Bronchial epithelial cell (primary cell): ENCODE results near the gene CEP295NL. TPM values are rescaled to one million over a fixed set of nuclear protein-coding genes. Genes with fewer than 3 reads are reported as not detected.
A peak's percentile ranks its signal among the peaks of the same experiment; 100 is the strongest.

Experiments used
- DNase-seq: peaks from one replicate; pipeline ENCODE4 v3.0.0-alpha.2; 2010; ENCODE audit warnings: low read depth
- FAIRE-seq: peaks from 2 replicates; lab custom pipeline; 2011; peaks lifted over from hg19 to GRCh38; lab: Jason Lieb, UNC
- H3K27me3 ChIP-seq: 2 replicates; pipeline ENCODE4 v1.5.1; 2011; ENCODE audit warnings: low read length; ENCODE audit not compliant: control insufficient read depth, insufficient read depth
- H3K36me3 ChIP-seq: 2 replicates; pipeline ENCODE4 v1.5.1; 2011; ENCODE audit warnings: low read length; ENCODE audit not compliant: control insufficient read depth, insufficient read depth
- H3K4me3 ChIP-seq: 2 replicates; pipeline ENCODE4 v1.5.1; 2011; ENCODE audit warnings: mild to moderate bottlenecking, low read depth, low read length, control low read depth
- total RNA-seq: library from RNA; depleted of rRNA; stranded (reverse); fragments of >200 nt; gene quantifications from 2 replicates; pipeline ENCODE4 v1.2.1, GENCODE V29; 2014
- TF ChIP-seq, protein P1 (sequence below): IDR thresholded peaks from 2 replicates; pipeline ENCODE4 v1.5.1; 2011; ENCODE audit warnings: mild to moderate bottlenecking, moderate library complexity, low read length, control low read depth, inconsistent platforms; ENCODE audit not compliant: insufficient read depth, severe bottlenecking

CEP295NL gene
- total RNA-seq, 1 donor from 2014 or later = 0.26 TPM

GRCh38 chr17:78933959-78934568 is 31.1 kb upstream of the CEP295NL start:
- TF ChIP-seq, protein P1, sequence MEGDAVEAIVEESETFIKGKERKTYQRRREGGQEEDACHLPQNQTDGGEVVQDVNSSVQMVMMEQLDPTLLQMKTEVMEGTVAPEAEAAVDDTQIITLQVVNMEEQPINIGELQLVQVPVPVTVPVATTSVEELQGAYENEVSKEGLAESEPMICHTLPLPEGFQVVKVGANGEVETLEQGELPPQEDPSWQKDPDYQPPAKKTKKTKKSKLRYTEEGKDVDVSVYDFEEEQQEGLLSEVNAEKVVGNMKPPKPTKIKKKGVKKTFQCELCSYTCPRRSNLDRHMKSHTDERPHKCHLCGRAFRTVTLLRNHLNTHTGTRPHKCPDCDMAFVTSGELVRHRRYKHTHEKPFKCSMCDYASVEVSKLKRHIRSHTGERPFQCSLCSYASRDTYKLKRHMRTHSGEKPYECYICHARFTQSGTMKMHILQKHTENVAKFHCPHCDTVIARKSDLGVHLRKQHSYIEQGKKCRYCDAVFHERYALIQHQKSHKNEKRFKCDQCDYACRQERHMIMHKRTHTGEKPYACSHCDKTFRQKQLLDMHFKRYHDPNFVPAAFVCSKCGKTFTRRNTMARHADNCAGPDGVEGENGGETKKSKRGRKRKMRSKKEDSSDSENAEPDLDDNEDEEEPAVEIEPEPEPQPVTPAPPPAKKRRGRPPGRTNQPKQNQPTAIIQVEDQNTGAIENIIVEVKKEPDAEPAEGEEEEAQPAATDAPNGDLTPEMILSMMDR = no peak
- Histone ChIP-seq H3K4me3 (no peak overlapping the region), H3K36me3 (no peaks in the 10 kb centered on the region), H3K27me3 (no peaks in the 10 kb centered on the region)
- no peak for FAIRE-seq
- DNase-seq = peak; percentile 86

GRCh38 chr17:78933025-78933958 is 30.3 kb upstream of the CEP295NL start:
- Histone ChIP-seq H3K4me3 (no peak overlapping the region), H3K36me3 (no peaks in the 10 kb centered on the region), H3K27me3 (no peaks in the 10 kb centered on the region)
- peak; percentile 92 for DNase-seq
- FAIRE-seq = peak; percentile 88
- TF ChIP-seq, protein P1 = no peak

DNA sequence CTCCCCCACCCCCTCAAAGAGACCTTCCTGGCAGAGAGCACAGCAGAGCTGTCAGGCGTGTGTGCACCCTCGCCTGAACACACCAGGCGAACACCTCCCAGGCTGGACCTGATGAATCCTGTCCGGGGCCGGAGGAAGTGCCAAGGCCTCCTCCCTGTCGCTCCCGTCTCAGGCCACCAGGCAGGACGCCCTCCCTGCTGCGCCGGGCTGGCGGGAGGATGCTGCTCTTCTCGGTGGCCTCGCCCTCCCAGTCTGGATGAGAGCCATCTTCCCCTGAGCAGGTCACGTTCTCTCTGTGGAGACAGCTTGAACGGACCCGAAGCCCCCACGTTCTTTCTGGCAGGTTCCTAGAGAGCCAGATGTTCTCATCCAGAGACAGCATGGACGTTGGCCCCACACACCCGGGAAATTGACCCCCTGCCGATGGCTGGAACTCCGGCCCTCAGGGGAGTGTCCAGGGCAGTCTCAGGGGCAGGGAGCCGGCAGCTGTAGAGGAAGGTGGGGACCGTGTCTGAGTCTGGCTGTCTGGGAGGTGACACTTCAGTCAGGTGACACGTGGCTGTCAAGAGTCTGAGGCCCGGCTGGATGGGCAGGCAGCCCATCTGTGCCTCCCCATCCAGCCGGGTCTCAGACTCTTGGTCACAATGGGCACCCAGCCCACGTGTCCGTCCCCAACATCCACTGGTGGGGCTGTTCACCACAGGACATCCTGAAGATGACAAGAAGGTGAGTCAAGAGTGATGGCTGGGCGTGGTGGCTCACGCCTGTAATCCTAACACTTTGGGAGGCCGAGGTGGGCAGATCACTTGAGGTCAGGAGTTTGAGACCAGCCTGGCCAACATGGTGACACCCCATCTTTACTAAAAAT is 27.1 kb upstream of the CEP295NL start:
- TF ChIP-seq, protein P1 = no peak
- Histone ChIP-seq H3K36me3 (no peaks in the 10 kb centered on the region), H3K4me3 (no peak overlapping the region), H3K27me3 (peaks cover 4% of the 10 kb centered on the region)
- DNase-seq = no peak
- FAIRE-seq = no peak

DNA sequence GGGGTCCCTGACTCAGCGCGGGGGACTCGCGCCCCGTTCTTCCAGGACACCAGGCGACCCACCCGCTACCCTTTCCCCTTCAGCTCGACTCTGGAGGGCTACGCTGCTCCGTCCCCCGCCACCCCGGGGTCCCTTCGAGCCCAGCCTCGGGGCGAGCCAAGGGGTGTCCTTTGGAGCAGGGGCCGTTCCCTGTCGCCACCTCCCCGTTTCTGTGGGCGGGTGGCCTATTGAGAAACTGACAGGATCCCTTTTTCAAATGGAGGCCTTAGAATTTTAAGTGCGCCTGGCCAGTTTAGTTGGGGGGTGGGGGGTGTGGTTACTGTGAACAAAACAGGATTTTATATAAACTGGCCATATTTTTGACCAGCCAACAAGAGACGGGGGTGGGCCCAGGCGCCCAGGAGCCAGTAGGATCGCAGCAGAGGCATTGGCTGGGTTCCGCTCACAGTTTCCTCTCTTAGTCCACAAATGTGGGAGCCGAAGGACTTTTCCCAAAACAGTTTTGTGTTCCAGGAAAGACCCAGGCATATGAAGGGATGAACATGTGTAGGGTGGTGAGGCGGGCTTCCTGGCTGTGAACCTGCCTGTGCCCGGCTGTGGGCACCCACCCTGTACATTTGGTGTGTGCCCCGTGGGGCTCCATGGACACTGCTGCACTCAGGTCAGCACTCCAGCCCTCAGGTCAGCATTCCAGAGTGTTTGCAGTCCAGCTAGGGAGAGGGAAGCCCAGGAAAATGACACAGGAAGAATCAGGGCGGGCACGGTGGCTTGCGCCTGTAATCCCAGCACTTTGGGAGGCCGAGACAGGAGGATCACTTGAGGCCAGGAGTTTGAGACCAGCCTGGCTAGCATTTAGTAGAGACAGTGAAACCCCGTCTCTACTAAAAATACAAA is 22.9 kb upstream of the CEP295NL start:
- Histone ChIP-seq H3K4me3 (no peak overlapping the region), H3K36me3 (no peaks in the 10 kb centered on the region), H3K27me3 (peaks cover 7% of the 10 kb centered on the region)
- DNase-seq (no peak), FAIRE-seq (no peak)
- TF ChIP-seq, protein P1 = no peak

DNA sequence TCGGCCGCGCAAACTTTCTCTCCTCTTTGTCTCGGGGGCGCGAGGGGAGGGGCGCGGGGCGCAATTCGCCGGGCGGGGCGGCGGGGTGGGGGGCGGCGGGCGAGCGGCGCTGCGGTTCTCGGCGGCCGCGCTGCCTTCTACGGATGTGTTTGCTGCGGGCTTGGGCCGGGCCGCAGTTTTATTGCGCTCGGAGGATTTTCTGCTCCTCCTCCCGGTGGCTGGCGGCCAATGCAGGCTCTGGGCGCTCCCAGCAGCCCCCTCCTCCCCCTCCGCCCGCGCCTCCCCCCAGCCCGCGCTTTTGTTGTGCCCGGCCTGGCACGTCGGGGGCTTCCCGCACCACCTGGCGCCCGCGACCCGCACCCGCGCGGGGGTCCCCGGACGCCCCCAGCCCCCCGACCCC is 22.2 kb upstream of the CEP295NL start, which contains the start of gene TIMP2:
TSS of gene TIMP2 (minus strand) at position 154 of the 400 bp plus-strand sequence. CDS start 299 bp downstream, outside the sequence.
- H3K4me3 ChIP-seq = no peak within 1 kb of the TSS
- no peak for FAIRE-seq
- TF ChIP-seq, protein P1 = peak; percentile 20

More for the DNA sequence above, 22.2 kb upstream of the CEP295NL start, which contains the start of gene TIMP2:
- DNase-seq = no peak
- H3K27me3 ChIP-seq = peaks cover 7% of the 10 kb centered on the region
- no peaks in the 10 kb centered on the region for H3K36me3 ChIP-seq
